ENCODE data around the gene IRF2BP2.

IRF2BP2 gene

DNA sequence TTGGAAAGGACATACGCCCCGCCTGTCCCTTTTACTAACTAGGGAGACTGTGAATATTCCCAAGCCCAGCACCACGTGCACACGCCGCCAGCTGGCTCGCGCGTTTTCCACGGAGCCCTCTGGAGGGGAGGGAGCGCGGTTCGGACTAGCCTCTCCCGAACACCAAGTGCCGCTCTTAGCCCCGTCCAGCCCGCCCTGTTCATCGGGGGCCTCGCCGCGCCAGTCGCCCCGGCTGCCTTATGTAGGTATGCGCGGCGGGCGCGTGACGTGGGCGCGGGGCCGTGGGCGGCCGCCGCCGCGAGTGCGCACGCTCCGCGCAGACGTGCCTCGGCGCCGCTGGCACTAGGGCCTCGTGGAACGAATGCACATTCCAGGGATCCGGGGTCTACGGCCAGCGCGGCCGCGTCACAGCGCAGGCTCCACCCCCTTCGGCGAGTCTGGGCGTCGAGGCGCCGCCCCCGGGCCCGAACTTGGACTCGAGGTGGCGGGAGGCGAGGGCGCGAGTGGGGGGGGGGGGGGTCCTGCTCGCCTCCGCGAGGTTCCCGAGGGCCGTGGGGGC is 767 bp upstream of the IRF2BP2 start:
- in situ Hi-C loops (cut with HindIII; ENCODE audit: low pct_ligation_motif_present, low sequenced_read_pairs), result loop anchor here (25.0 kb wide), 1 partner anchor 352 kb away; no protein-coding TSS in a partner anchor
- DNase-seq, result peak; percentile 93
- peak; percentile 19 for TF ChIP-seq CTCF (IDR thresholded peaks at IDR 0.05; ENCODE audit: low read depth, low read length, missing control alignments)

DNA sequence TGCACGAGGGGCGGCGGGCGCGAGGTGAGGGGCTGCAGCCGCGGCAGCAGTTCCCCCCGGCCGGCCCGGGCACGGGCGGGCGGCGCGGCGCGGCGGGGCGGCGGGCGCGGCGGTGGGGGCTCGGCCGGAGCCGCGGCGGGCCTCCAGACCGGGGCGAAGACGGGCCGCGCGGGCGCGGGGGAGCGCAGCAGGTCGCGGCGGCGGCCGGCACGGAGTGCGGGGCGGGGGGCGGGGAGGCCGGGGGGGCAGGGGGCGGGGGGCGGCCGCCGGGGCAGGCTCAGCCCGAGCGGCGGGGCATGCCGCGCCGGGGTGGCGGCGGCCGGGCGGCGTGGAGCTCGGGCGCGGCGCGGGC is 311 bp downstream of the IRF2BP2 start:
- in situ Hi-C loops (cut with HindIII; ENCODE audit: low pct_ligation_motif_present, low sequenced_read_pairs), result loop anchor here (25.0 kb wide), 1 partner anchor 353 kb away; no protein-coding TSS in a partner anchor
- no peaks in the 10 kb centered on the region for H3K27me3 ChIP-seq (replicated peaks)
- TF ChIP-seq CTCF (IDR thresholded peaks at IDR 0.05; ENCODE audit: low read depth, low read length, missing control alignments), result no peak
- H3K4me3 ChIP-seq (ENCODE audit: low read depth, low read length), result peak overlapping the region; percentile 93
- peak overlapping the region; percentile 95 for H3K27ac ChIP-seq
- no peak for DNase-seq
- H3K36me3 ChIP-seq (replicated peaks), result peaks cover 42% of the 10 kb centered on the region

More for the DNA sequence above, 767 bp upstream of the IRF2BP2 start:
- H3K4me3 ChIP-seq (ENCODE audit: low read depth, low read length), result peak overlapping the region; percentile 58
- H3K27me3 ChIP-seq (replicated peaks), result no peaks in the 10 kb centered on the region
- H3K36me3 ChIP-seq (replicated peaks), result peaks cover 32% of the 10 kb centered on the region
- peak overlapping the region; percentile 95 for H3K27ac ChIP-seq

GRCh38 chr1:234608911-234609690 is 877 bp downstream of the IRF2BP2 start:
- H3K4me3 ChIP-seq (ENCODE audit: low read depth, low read length), result peak overlapping the region; percentile 93
- peaks cover 45% of the 10 kb centered on the region for H3K36me3 ChIP-seq (replicated peaks)
- H3K27ac ChIP-seq, result peak overlapping the region; percentile 98
- TF ChIP-seq CTCF (IDR thresholded peaks at IDR 0.05; ENCODE audit: low read depth, low read length, missing control alignments), result no peak
- peak; percentile 53 for DNase-seq
- no peaks in the 10 kb centered on the region for H3K27me3 ChIP-seq (replicated peaks)
- in situ Hi-C loops (cut with HindIII; ENCODE audit: low pct_ligation_motif_present, low sequenced_read_pairs), result loop anchor here (25.0 kb wide), 1 partner anchor 353 kb away; no protein-coding TSS in a partner anchor

DNA sequence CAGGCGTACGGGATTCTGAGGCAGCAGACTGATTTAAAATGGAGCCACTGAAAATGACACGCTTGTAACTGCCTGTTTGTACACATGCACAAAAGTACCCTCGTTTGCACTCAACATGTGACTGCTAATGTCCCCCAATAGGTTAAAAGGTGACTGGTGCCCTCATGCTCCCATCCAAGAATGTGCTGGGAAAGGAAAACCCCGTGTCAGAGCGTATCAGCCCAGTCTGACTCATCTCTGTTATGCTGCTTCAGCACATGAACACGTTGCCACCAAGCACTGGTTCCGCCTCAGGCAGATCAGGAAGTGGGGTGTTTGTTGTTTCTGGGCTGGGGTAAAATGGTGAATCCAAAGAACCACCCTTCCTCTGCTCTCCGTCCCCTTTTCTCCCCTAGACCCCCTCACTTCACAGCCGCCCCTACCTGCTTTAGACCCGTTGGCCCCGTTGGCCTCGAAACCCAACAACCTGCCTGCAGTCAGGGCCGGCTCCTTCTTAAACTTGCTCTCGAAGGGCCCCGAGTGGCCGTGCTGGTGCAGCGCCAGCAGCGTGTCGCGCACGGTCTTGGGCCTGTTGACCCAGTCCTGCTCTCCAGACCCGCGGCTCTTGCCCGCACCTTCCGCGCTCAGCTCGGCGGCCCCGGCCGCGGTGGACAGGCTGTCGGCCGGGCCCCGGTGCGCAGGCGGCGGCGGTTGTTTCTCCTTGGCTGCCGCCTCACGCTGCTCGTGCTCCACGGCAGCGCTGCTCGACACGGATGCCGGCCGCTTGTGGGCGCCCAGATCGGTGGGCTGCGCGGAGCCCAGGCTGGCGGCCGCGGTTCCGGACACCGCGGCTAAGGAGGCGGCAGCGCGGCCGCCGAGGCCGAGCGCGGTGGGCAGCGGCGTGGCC is 1.7 kb downstream of the IRF2BP2 start:
- peak overlapping the region; percentile 93 for H3K4me3 ChIP-seq (ENCODE audit: low read depth, low read length)
- DNase-seq, result peak; percentile 94
- no peaks in the 10 kb centered on the region for H3K27me3 ChIP-seq (replicated peaks)
- peak overlapping the region; percentile 98 for H3K27ac ChIP-seq
- TF ChIP-seq CTCF (IDR thresholded peaks at IDR 0.05; ENCODE audit: low read depth, low read length, missing control alignments), result no peak
- peaks cover 45% of the 10 kb centered on the region for H3K36me3 ChIP-seq (replicated peaks)
- in situ Hi-C loops (cut with HindIII; ENCODE audit: low pct_ligation_motif_present, low sequenced_read_pairs), result loop anchor here (25.0 kb wide), 1 partner anchor 354 kb away; no protein-coding TSS in a partner anchor

DNA sequence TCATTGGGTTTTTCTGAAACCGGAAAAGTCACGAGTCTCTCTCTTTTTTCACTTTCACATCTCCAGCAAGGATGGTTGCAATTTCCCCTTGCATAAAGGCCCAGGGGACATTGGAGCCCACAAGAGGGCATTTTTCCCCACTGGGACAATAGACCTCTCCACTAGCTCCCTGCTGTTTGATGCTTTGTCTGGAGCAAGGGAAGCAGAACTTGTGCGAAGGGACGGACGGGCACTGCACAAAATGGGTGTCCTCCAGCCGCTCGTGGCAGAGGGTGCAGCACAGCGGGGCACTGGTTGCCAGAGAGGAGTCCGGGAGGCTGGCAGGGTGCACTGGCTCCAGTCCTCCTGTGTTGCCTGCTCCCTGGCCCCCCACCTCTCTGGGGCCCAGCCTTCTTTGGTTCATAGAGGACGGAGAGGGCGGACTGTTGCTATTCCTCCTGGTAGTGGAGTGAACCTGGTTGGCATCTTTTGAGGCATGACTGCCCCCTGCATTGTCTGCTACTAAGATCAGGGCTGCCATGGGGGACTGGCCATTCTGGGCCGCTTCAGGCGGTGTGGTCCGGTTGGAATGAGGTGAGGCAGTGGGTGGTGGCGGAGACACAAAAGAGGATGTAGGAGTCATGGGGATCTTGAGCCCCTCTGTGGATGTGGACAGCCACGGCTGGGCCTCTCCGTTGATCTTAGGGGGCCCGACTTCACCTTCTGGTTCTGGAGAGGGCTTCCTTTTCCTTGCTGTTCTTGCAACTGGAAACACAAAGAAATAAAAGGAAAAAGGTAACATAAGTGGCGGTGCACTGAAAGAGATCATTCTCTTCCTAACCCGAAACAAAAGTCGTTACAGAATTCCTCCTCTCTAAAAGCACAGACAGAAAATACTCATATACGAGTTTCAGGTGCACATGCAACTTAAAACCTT is 2.6 kb downstream of the IRF2BP2 start:
- in situ Hi-C loops (cut with HindIII; ENCODE audit: low pct_ligation_motif_present, low sequenced_read_pairs), result loop anchor here (25.0 kb wide), 1 partner anchor 355 kb away; no protein-coding TSS in a partner anchor
- H3K27ac ChIP-seq, result peak overlapping the region; percentile 98
- DNase-seq, result no peak
- peak; percentile 37 for TF ChIP-seq CTCF (IDR thresholded peaks at IDR 0.05; ENCODE audit: low read depth, low read length, missing control alignments)
- H3K36me3 ChIP-seq (replicated peaks), result peaks cover 48% of the 10 kb centered on the region
- H3K27me3 ChIP-seq (replicated peaks), result no peaks in the 10 kb centered on the region
- peak overlapping the region; percentile 93 for H3K4me3 ChIP-seq (ENCODE audit: low read depth, low read length)

Data from brain microvascular endothelial cell (primary cell).